ENCODE results near the gene MTOR. TPM values are rescaled to one million over a fixed set of nuclear protein-coding genes. Genes with fewer than 3 reads are reported as not detected.

The MTOR gene
- total and polyA plus RNA-seq, 2 of the 8 experiments (the other 6 are each of a cell fraction or from before 2014, with no cell fraction given): 44.2 to 76.8 TPM

DNA sequence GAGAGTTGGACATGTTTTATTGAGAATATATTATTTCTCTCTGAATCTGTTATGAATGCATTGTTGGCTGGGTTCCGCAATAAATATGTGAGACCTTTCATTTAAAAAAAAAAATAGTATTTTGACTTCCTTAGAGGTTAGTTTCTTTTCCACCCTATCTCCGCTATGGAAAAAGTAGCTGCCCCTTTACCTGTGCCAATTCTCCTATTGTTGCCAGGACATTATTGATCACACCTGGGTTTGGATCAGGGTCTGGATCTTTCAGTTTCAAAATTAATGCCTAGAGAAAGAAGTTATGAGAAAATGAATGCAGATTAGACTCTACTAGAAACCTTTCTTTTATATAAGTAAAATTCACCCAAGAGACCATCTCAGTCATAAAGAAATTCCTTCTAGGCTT lies 29.1 kb downstream of the MTOR start:
- H3K36me3 ChIP-seq (ENCODE audit: control insufficient read depth in 2 of 4, insufficient read depth in 4 of 4, low read length in 3 of 4): peaks cover 46 to 86% (median 70%) of the 10 kb centered on the region in 4 experiments

More for the DNA sequence above, 29.1 kb downstream of the MTOR start:
- H4K8ac ChIP-seq (ENCODE audit: extremely low read depth, insufficient read depth, low read length): no peak overlapping the region
- H2AFZ ChIP-seq (ENCODE audit: low read length): no peak overlapping the region
- H3K27me3 ChIP-seq (replicated peaks in 1 of 4; ENCODE audit: control insufficient read depth in 3 of 4, extremely low read depth in 1 of 4, insufficient read depth in 3 of 4, low read length in 3 of 4): no peaks in the 10 kb centered on the region
- H3K4me3 ChIP-seq (ENCODE audit: extremely low read depth in 1 of 4, insufficient read depth in 2 of 4, low read depth in 3 of 4, low read length in 4 of 4): no peak overlapping the region
- TF ChIP-seq EGR1 (IDR thresholded peaks at IDR 0.05; ENCODE audit: borderline replicate concordance, low read depth, low read length) (no peak), JUN (IDR thresholded peaks at IDR 0.05; ENCODE audit: low read depth, low read length) (no peak), POLR2A (IDR thresholded peaks at IDR 0.05; ENCODE audit: control extremely low read depth in 1 of 2, low read depth in 2 of 2, low read length in 2 of 2) (no peak), FOSL1 (IDR thresholded peaks at IDR 0.05; ENCODE audit: insufficient read depth, low read depth, low read length) (no peak), GTF2F1 (IDR thresholded peaks at IDR 0.05; ENCODE audit: borderline replicate concordance, low read depth, low read length) (no peak), KDM5A (IDR thresholded peaks at IDR 0.05; ENCODE audit: low read length) (no peak)
- FAIRE-seq (no peak), DNase-seq (ENCODE audit: low read depth in 1 of 2, low spot score in 2 of 2) (no peak)
- H3K23me2 ChIP-seq (ENCODE audit: low read depth, low read length): no peaks in the 10 kb centered on the region
- no peaks in the 10 kb centered on the region for H3K4me1 ChIP-seq (replicated peaks in 1 of 4; ENCODE audit: control insufficient read depth in 3 of 4, insufficient read depth in 4 of 4, low read length in 3 of 4)
- H3K79me1 ChIP-seq (ENCODE audit: low read depth, low read length): no peaks in the 10 kb centered on the region
- no peak overlapping the region for H3K9ac ChIP-seq (replicated peaks in 1 of 4; ENCODE audit: extremely low read depth in 1 of 4, low read depth in 3 of 4, low read length in 3 of 4)
- ChIA-PET POLR2A (ENCODE audit: partially characterized antibody) (interaction anchor here (0.7 kb wide), 2 partner anchors 14 to 92 kb away, joined by 3 read pairs; no protein-coding TSS in a partner anchor), CTCF (ENCODE audit: partially characterized antibody) (interaction anchor here (0.6 to 1.6 kb wide), 2 partner anchors 8 to 659 kb away, joined by 3 to 4 read pairs; no protein-coding TSS in a partner anchor)
- H2BK15ac ChIP-seq (ENCODE audit: low read length): no peak overlapping the region
- no peaks in the 10 kb centered on the region for H3K9me3 ChIP-seq (ENCODE audit: insufficient read depth in 2 of 2, low read depth in 1 of 2, low read length in 1 of 2)
- H4K91ac ChIP-seq (replicated peaks; ENCODE audit: insufficient read length, low read length): no peak overlapping the region
- no peak overlapping the region for H2AK5ac ChIP-seq (ENCODE audit: low read depth, low read length)
- H3K27ac ChIP-seq (ENCODE audit: low read depth, low read length): no peak overlapping the region
- peaks cover 0 to 2% of the 10 kb centered on the region in 2 experiments for H4K20me1 ChIP-seq (replicated peaks in 1 of 2; ENCODE audit: control insufficient read depth in 1 of 2, insufficient read depth in 2 of 2, low read length in 2 of 2)
- no peaks in the 10 kb centered on the region for H3K79me2 ChIP-seq (ENCODE audit: control insufficient read depth in 1 of 2, insufficient read depth in 2 of 2, low read length in 2 of 2)
- H2BK5ac ChIP-seq (ENCODE audit: low read depth, low read length): no peak overlapping the region
- H3K14ac ChIP-seq (ENCODE audit: insufficient read length): no peak overlapping the region
- H4K5ac ChIP-seq (ENCODE audit: insufficient read length, low read depth, low read length): no peak overlapping the region
- H2BK120ac ChIP-seq (replicated peaks; ENCODE audit: low read depth, low read length): no peak overlapping the region
- no peak overlapping the region for H3K18ac ChIP-seq (ENCODE audit: extremely low read depth, low read length)
- H3K23ac ChIP-seq (ENCODE audit: insufficient read length): no peak overlapping the region
- no peak overlapping the region for H3K4ac ChIP-seq (replicated peaks; ENCODE audit: insufficient read length, low read depth, low read length)
- H3K4me2 ChIP-seq (ENCODE audit: insufficient read depth in 1 of 2, low read depth in 2 of 2, low read length in 2 of 2): no peak overlapping the region
- H3K56ac ChIP-seq (replicated peaks; ENCODE audit: insufficient read length, low read depth, low read length): no peak overlapping the region
- H2BK20ac ChIP-seq (ENCODE audit: low read length): no peak overlapping the region
- 98% methylated on average over 2 of the region's 2 CpGs; no CpG with 5 or more reads in 1 of the 2 experiments for WGBS, 2 experiments (ENCODE audit: extremely low coverage in 1 of 2, insufficient coverage in 1 of 2, insufficient read length in 1 of 2, insufficient replicate concordance in 2 of 2, low coverage in 1 of 2, low lambda C conversion rate in 2 of 2, missing lambda C conversion rate in 1 of 2)
- H2BK12ac ChIP-seq (ENCODE audit: low read depth, low read length): no peak overlapping the region

Data from H1 (cell line).